ENCODE measurements around the gene GALNT7.

The GALNT7 gene

GRCh38 chr4:173264684-173265185, 96.1 kb downstream of the GALNT7 start:
- 0 out of 2 replicates have a peak, but pooled peaks have one; percentile 33 for TF ChIP-seq MAX (IDR thresholded peaks at IDR 0.05; ENCODE audit: low read depth, low read length)
- TF ChIP-seq MYC (IDR thresholded peaks at IDR 0.05; ENCODE audit: low read depth, low read length), result no peak
- DNase-seq (ENCODE audit: low read depth), result peak; percentile 32
- H3K4me3 ChIP-seq (ENCODE audit: low read depth, low read length), result no peak overlapping the region

GRCh38 chr4:173265751-173266150, 97.1 kb downstream of the GALNT7 start:
- TF ChIP-seq MAX (IDR thresholded peaks at IDR 0.05; ENCODE audit: low read depth, low read length) (no peak), CTCF (IDR thresholded peaks at IDR 0.05; ENCODE audit: low read depth, low read length) (no peak), POLR2A (IDR thresholded peaks at IDR 0.05; ENCODE audit: extremely low read depth, insufficient read length) (no peak), MYC (IDR thresholded peaks at IDR 0.05; ENCODE audit: low read depth, low read length) (no peak)
- DNase-seq (ENCODE audit: low read depth), result no peak
- no peak overlapping the region for H3K4me3 ChIP-seq (ENCODE audit: low read depth, low read length)

GRCh38 chr4:173267711-173268110, 99.1 kb downstream of the GALNT7 start:
- TF ChIP-seq MAX (IDR thresholded peaks at IDR 0.05; ENCODE audit: low read depth, low read length) (no peak), CTCF (IDR thresholded peaks at IDR 0.05; ENCODE audit: low read depth, low read length) (no peak), MYC (IDR thresholded peaks at IDR 0.05; ENCODE audit: low read depth, low read length) (no peak), POLR2A (IDR thresholded peaks at IDR 0.05; ENCODE audit: extremely low read depth, insufficient read length) (no peak)
- DNase-seq (ENCODE audit: low read depth), result no peak
- H3K4me3 ChIP-seq (ENCODE audit: low read depth, low read length), result no peak overlapping the region

- H3K4me3 ChIP-seq (ENCODE audit: low read depth, low read length), result no peak overlapping the region
- TF ChIP-seq MYC (IDR thresholded peaks at IDR 0.05; ENCODE audit: low read depth, low read length), result no peak
- TF ChIP-seq POLR2A (IDR thresholded peaks at IDR 0.05; ENCODE audit: extremely low read depth, insufficient read length), result no peak
- no peak for TF ChIP-seq CTCF (IDR thresholded peaks at IDR 0.05; ENCODE audit: low read depth, low read length)
- no peak for TF ChIP-seq MAX (IDR thresholded peaks at IDR 0.05; ENCODE audit: low read depth, low read length)
- DNase-seq (ENCODE audit: low read depth), result no peak
Observed at GRCh38 chr4:173269280-173269679, 100.7 kb downstream of the GALNT7 start.

GRCh38 chr4:173270312-173271027, 101.9 kb downstream of the GALNT7 start:
- no peak for DNase-seq (ENCODE audit: low read depth)
- no peak overlapping the region for H3K4me3 ChIP-seq (ENCODE audit: low read depth, low read length)
- TF ChIP-seq MYC (IDR thresholded peaks at IDR 0.05; ENCODE audit: low read depth, low read length) (no peak), CTCF (IDR thresholded peaks at IDR 0.05; ENCODE audit: low read depth, low read length) (no peak), POLR2A (IDR thresholded peaks at IDR 0.05; ENCODE audit: extremely low read depth, insufficient read length) (no peak), MAX (IDR thresholded peaks at IDR 0.05; ENCODE audit: low read depth, low read length) (no peak)

GRCh38 chr4:173272314-173272713, 103.7 kb downstream of the GALNT7 start:
- DNase-seq (ENCODE audit: low read depth), result no peak
- no peak overlapping the region for H3K4me3 ChIP-seq (ENCODE audit: low read depth, low read length)
- TF ChIP-seq CTCF (IDR thresholded peaks at IDR 0.05; ENCODE audit: low read depth, low read length) (no peak), POLR2A (IDR thresholded peaks at IDR 0.05; ENCODE audit: extremely low read depth, insufficient read length) (no peak), MYC (IDR thresholded peaks at IDR 0.05; ENCODE audit: low read depth, low read length) (no peak), MAX (IDR thresholded peaks at IDR 0.05; ENCODE audit: low read depth, low read length) (no peak)
